Measurements from ENCODE around the gene TIGAR.

GRCh38 chr12:4307593-4308333 lies 13.2 kb upstream of the TIGAR start:
- TF ChIP-seq, protein P1, sequence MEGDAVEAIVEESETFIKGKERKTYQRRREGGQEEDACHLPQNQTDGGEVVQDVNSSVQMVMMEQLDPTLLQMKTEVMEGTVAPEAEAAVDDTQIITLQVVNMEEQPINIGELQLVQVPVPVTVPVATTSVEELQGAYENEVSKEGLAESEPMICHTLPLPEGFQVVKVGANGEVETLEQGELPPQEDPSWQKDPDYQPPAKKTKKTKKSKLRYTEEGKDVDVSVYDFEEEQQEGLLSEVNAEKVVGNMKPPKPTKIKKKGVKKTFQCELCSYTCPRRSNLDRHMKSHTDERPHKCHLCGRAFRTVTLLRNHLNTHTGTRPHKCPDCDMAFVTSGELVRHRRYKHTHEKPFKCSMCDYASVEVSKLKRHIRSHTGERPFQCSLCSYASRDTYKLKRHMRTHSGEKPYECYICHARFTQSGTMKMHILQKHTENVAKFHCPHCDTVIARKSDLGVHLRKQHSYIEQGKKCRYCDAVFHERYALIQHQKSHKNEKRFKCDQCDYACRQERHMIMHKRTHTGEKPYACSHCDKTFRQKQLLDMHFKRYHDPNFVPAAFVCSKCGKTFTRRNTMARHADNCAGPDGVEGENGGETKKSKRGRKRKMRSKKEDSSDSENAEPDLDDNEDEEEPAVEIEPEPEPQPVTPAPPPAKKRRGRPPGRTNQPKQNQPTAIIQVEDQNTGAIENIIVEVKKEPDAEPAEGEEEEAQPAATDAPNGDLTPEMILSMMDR (IDR thresholded peaks at IDR 0.05; ENCODE audit: insufficient read depth, low read length, poor library complexity, severe bottlenecking), result peak; percentile 19
- TF ChIP-seq EZH2phosphoT487 (conservative IDR thresholded peaks at IDR 0.05; ENCODE audit: low read length), result no peak
